GM18907 (cell line): ENCODE results near the gene PRRG2.

Source experiments
- ATAC-seq: cut with Tn5 transposase; IDR thresholded peaks from one replicate; pipeline ENCODE4 v1.9.1; 2021; ENCODE audit warnings: mild to moderate bottlenecking, moderate library complexity; ENCODE audit not compliant: unreplicated experiment

PRRG2 gene

DNA sequence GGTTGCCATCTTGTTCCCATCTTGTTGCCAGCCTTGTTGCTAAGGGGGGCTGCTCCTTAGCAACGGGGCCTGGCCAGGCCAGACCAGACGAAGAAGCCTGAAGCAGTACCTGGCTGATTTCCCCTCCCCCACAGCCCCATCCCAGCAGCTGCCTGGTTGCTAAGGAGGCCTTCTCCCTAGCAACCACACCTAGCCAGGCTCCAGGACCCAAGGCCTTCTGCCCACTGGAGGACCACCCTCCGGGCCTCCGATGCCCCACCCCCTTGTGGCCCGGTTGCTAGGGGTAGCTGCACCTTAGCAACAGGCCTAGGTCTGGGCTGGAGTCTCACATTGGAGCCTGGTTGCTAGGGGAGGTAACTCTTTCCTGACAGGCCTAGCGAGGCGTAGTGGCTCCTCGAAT lies 3.9 kb downstream of the PRRG2 start:
- ATAC-seq, result no peak

DNA sequence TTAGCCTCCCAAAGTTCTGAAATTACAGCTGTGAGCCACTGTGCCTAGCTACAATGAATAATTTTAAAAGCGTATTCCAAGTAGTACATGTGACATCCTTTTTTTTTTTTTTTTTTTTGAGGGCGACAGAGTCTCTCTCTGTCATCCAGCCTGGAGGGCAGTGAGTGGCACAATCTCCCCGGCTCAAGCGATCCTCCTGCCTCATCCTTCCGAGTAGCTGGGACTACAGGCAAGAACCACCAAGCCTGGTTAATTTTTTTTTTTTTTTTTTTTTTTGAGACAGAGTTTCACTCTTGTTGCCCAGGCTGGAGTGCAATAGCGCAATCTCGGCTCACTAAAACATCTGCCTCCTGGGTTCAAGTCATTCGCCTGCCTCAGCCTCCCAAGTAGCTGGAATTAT lies 6.1 kb downstream of the PRRG2 start:
- ATAC-seq, result no peak

DNA sequence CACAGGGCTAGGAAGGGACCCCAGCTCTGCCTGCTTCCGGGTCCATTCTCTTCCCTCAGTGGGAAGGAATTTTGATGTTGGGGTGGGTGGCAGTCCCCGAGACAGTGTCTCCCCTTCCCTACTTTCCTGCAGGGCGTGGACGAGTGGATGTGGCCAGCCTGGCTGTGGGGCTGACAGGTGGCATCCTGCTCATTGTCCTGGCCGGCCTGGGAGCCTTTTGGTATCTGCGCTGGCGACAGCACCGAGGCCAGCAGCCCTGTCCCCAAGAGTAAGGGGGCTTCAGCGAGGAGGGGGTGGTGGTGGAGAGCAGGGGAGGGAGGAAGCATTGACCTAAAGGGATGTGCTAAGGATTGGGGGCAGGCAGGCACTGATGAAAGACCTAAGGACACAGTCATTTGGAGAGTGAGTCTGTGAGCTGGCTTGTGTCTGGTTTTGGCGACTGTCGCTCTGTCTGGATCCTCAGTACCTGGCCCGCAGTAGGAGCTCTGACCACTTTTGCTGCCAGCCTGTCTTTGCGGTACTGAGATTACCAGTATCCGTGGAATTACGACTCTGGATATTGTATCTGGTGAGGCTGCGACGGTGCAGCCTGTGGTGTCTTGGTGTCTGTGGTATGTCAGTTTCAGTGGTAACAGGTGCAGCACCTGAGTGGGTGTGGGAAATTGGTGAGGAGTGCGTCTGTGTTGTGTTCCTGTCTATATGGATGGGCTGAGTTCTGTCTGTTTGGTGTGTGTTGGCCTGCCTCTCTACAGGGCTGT lies 7.4 kb downstream of the PRRG2 start:
- no peak for ATAC-seq

DNA sequence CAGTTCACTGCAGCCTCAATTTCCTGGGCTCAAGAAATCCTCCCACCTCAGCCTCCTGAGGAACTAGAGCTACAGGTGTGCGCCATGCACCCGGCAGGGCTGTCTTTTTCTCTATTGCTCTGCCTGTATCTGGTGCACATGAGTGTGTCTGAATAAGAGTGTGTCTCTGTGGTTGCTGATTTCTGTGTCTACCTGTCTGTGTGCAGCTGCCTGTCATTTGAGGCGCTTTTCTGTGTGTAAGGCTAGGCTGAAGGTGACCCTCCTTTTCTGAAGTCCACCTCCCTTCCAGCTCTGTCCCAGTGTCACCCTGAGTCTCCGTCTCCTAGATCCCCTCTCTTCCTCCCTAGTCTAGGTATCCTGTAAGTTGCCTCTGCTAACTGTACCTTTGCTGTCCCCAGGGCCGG lies 8.4 kb downstream of the PRRG2 start:
- ATAC-seq, result no peak

DNA sequence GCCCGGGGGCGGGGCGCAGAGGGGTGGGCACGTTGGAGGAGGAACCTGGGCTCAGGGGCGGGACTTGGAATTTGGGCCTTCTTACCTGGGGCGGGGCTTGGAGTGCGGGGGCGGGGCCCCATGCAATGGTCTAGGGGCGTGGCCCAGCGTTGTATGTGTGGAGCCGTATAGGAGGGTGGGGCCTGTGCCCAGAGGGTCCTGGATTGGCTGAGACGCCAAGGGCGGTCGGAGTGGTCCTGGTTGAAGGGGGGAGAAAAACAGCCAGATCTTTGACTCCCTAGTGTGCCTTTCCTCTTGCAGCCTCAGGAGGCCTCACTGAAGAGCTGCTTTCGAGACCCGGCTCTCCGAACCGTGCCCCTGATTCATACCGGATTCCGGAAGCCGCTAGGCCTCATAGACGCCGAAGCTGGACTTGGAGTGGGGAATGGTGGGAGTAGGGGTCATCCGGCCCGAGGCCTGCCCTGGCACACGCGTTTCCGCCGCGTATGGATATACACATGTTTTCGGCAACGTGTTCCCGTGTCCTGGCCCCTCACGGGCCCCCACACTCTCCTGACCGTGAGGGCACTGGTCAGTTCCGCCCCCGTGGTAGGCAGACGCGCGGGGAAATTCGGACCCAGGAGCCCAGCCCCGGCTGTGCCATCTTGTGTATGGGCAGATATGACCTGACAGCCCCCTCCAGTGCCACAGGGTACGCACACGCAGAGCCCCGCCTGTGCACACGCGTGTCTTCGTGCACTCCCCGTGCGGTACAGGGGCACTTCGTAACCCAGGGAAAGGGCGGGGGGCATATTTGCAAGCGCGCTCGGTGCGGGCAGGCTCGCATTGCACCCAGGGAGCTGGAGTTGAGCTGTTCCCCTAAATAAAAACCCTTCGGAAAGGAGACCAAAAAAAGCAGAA lies 9.2 kb downstream of the PRRG2 start:
- ATAC-seq, result peak; percentile 61

DNA sequence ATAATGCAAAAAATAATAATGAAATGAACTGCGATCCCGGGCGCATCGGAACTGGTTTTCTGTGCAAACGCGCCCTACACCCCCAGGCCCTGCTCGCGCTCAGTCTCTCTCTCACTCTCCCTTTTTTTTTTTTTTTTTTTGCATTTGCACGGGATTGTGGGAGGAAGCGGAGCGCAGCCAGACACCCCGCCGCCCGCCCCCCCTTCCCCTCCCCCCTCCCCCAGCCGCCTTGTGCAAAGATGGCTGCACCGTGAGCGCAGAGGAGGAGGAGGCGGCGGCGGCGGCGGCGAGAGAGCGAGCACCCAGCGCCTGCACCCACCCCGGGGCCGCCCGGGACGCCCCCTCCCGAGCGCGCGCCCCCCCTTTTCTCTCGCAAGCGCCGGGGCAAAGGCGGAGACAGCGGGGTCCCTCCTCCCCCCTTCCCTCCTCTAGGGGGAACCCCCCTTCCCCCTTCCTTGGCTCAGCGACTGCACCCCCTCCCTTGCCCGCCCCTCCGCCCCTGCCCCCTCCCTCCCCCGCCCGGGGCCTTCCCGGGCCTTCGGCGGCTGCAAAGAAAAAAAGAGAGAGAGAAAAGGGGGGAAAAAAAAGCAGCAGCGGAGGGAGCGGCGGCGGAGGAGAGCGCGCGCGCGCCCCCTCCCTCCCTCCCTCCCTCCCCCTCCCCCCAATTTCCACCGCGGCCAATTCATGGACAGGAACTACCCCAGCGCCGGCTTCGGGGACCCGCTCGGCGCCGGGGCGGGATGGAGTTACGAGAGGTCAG lies 10.0 kb downstream of the PRRG2 start, which contains the start of gene PRR12:
Gene PRR12, plus strand, starts transcription at position 212 of the 760 bp plus-strand sequence. Its CDS starts 473 bp downstream, at position 685.
- ATAC-seq, result peak; percentile 16

DNA sequence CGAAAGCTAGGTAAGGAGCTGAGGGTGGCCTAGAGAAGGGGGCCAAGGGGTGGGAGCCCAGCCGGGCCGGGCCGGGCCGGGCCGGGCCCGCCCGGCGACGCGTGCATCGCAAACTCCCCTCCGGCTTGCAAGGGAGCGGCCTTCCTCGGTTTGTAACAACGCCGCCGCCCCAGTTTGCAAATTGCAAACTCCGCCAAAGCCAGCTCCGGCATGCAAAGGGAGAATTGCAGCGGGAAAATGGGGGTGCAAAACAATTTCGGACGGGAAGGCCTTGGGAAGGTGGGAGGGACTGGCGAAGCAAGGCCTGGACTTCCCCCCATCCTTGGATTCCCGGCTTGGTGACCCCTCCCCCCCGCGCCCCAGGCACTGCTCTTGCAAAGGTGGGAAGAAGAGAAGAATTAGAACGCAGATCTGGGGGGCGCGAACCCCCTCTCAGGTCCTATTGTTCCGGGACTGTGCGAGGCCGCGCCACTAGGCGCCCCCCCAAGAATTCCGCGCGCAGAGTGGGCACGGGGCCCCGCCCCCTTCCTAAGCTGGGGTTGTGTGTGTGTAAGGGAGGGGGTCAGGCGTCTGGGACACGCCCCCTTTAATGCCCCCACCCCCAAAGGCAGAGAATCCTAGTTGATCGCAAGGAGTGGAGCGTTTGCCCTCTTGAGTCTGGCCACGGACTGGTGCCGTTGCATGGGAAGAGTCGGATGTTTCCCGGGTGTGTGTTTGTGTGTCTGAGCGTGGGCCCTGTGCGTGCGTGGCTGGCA lies 10.8 kb downstream of the PRRG2 start:
- no peak for ATAC-seq

DNA sequence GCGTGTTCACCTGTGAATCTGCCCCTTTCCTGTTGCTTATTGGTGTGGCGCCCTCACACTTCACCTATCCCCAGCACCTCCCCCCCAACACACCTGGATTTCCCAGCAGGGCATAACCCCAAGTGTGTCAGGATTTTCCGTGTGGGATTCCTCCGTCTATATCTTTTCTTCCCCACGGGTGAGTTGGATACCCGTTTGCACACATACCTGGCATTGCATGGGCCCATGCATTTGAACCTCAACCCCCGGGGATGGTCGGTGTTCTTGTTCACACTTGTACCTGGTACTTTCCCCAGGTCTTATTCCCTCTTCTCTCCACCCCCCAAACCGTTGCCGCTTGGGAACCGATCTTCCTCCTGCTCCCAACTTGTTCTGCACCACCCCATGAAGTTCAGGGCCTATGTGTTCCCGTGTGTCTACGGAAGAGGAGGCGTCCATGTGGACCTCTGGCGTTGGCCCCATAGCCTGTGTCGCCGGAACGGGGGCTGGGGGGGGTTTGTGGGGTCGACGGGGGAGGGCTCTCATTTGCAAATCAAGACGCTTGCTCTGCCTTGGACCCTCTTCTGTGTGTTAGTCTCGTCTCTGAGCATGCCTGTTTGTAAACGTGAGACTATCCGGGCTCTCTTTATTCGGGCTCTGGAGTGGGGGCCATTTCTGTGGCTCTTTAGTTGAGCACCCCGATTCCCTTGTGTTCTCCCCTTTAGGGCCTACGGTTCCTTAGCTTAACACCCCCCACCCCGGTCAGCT lies 11.5 kb downstream of the PRRG2 start:
- no peak for ATAC-seq

DNA sequence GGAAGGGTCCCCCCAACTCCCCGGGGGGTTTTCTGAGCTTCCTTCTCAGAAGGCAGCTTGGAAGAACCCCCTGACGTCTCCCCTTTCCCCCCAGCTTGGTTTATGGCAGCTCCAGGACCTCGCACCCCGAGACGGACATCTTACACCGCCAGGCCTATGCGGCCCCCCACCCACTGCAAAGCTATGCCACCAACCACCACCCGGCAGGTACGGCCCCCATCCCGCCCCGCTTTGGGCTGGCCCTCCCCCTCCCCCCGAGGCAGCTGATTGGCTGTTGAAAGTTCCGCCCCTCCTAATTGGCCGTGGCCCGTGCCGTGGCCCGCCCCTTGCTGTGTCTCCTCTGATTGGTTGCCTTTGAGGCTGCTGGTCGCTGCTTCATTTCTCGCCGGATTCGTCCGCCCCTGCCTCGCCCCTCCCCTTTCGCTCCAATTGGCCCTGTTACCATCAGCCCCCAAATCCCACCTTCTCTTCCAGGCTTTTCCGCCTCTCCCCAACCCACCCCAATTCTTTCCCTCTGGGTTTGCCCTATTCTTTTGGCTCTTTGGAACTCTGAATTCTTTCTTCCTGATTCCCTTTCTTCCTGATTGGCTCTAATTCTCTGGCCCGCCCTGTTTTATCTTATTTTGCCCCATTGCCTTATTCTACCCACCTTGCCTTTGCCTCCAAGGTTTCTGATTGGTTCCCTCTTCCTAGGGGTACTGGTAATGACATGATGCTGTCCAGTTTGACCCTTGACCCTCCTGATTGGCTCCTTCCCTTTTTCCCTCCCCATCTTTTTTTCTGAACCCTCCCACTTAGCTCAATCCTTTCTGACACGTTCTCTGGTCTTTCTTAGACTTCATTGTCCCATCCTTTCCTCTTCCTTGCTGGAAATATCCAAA lies 12.4 kb downstream of the PRRG2 start:
- peak; percentile 43 for ATAC-seq

DNA sequence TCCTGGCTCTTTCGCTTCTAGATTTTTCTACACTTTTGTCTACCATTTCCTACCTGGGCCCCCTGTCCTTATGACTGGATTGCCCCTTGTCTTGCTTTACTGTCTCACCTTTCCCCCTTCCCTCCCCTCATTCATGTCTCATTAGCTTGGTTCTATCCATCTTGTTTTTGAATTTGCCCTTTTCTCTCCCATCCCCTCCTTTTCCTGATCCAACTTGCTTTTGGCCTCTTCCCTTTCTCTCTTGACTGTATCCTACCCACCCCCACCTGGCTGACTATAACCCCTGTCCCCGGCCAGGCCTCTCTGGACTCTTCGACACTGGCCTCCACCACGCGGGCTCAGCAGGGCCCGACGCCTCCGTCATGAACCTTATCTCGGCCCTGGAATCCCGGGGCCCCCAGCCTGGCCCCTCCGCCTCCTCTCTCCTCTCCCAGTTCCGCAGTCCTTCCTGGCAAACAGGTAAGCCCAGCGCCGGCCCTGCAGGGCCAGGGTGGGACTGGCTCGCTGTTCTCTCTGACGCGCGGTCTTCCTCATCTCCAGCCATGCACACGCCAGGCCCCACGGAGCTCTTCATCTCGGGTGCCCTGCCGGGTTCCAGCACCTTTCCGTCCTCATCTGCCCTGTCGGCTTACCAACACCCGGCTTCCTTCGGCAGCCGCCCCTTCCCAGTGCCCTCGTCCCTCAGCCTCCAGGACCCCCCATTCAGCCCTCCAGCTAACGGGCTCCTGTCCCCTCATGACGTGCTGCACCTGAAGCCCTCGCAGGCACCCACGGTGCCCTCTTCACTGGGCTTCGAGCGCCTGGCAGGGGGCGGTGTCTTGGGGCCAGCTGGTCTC lies 13.3 kb downstream of the PRRG2 start:
- ATAC-seq, result no peak

DNA sequence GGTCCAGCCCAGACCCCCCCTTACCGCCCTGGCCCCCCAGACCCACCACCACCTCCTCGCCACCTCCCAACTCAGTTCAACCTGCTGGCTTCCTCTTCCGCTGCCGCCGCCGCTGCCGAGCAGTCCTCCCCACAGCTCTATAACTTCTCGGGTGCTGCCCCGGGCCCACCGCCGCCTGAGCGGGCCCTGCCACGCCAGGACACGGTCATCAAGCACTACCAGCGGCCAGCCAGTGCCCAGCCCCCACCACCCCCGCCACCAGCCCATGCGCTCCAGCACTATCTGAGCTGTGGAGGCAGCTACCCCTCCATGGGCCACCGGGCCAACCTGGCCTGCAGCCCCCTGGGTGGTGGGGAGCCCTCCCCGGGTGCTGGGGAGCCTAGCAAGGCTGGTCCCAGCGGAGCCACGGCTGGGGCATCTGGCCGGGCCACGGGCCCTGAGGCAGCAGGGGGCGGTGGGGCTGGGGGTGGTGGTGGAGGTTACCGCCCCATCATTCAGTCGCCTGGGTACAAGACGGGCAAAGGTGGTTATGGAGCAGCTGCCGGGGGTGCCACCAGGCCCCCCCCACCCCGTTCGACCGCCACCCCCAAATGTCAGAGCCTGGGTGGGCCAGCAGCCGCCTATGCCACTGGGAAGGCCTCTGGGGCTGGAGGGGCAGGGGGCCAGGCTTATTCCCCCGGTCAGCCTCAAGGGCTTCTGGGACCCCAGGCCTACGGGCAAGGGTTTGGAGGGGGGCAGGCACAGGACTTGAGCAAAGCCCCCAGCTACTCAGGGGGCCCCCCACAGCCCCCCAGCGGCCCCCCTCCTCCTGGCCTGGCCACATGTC lies 14.1 kb downstream of the PRRG2 start:
- ATAC-seq, result no peak

DNA sequence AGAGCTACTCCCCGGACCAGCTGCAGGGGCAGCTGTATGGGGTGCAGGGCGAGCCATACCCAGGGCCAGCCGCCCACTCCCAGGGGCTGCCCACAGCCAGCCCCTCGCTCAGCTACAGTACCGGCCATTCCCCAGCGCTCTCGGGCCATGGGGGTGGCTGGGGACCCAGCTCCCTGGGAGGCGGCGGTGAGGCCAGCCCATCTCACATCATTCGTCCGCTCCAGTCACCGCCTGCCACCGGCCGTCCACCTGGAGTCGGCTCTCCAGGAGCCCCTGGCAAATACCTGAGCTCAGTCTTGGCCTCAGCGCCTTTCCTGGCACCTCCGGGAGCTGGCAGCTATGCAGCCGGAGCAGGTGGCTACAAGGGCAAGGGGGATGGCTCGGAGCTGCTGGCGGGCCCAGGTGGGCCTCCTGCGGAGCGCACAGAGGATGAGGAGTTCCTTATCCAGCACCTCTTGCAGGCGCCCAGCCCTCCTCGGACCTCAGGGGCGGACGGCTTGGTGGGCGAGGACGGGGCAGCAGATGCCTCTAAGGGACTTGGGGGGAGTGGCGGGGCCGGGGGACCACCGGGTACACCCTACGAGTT lies 14.8 kb downstream of the PRRG2 start:
- ATAC-seq, result no peak

DNA sequence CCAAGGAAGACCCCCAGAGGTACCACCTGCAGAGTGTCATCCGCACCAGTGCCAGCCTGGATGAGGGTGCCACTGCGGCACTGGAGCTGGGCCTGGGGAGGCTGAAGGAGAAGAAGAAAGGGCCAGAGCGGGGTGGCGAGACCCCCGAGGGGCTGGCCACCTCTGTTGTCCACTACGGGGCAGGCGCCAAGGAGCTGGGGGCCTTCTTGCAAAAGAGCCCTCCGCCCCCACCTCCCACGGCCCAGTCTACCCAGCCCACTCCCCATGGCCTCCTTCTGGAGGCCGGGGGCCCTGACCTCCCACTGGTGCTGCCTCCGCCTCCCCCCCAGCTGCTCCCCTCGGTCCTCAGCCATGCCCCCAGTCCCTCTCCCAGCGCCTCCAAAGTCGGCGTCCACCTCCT lies 15.3 kb downstream of the PRRG2 start:
- no peak for ATAC-seq

DNA sequence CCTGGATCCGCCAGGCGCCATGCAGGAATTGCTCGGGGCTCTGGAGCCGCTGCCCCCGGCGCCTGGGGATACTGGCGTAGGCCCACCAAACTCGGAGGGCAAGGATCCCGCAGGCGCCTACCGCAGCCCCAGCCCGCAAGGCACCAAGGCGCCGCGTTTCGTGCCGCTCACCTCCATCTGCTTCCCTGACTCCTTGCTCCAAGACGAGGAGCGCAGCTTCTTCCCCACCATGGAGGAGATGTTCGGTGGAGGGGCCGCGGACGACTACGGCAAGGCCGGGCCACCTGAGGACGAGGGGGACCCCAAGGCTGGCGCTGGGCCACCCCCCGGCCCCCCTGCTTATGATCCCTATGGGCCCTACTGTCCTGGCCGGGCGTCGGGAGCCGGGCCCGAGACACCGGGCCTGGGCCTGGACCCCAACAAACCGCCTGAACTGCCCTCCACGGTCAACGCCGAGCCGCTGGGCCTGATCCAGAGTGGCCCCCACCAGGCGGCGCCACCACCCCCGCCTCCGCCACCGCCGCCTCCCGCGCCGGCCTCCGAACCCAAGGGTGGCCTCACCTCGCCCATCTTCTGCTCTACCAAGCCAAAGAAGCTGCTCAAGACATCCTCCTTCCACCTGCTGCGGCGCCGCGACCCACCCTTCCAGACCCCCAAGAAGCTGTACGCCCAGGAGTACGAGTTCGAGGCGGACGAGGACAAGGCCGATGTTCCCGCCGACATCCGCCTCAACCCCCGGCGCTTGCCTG lies 16.0 kb downstream of the PRRG2 start:
- no peak for ATAC-seq

DNA sequence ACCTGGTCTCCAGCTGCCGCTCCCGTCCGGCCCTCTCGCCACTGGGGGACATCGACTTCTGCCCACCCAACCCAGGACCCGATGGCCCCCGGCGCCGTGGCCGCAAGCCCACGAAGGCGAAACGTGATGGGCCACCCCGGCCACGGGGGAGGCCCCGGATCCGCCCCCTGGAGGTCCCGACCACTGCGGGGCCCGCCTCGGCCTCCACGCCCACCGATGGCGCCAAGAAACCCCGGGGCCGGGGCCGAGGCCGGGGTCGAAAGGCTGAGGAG lies 16.5 kb downstream of the PRRG2 start:
- ATAC-seq, result no peak
